Smooth muscle cell (in vitro differentiated cells): ENCODE results near the gene ECHS1. TPM values are rescaled to one million over a fixed set of nuclear protein-coding genes. Genes with fewer than 3 reads are reported as not detected.

Experiments
- DNase-seq: peaks from one replicate; lab custom pipeline; 2025; ENCODE audit not compliant: unreplicated experiment; lab: John Stamatoyannopoulos, UW
- H2AFZ ChIP-seq: fragments of 200-600 bp; sonication (generic); 2 replicates; pipeline ENCODE4 v1.6.0; 2016; ENCODE audit warnings: antibody characterized with exemption, low read depth, mild to moderate bottlenecking
- H3F3A ChIP-seq: fragments of 200-600 bp; sonication (generic); 2 replicates; pipeline ENCODE4 v1.6.0; 2017; ENCODE audit warnings: antibody characterized with exemption, low read depth
- H3K27ac ChIP-seq: fragments of 200-600 bp; sonication (generic); 2 replicates; pipeline ENCODE4 v1.5.1; 2016; ENCODE audit warnings: low read depth, mild to moderate bottlenecking
- H3K27me3 ChIP-seq: fragments of 200-600 bp; sonication (generic); 2 replicates; pipeline ENCODE4 v1.6.1; 2016; ENCODE audit warnings: low read depth, mild to moderate bottlenecking
- H3K36me3 ChIP-seq: fragments of 200-600 bp; sonication (generic); 2 replicates; pipeline ENCODE4 v1.5.1; 2016; ENCODE audit warnings: low read depth
- H3K4me1 ChIP-seq: fragments of 200-600 bp; sonication (generic); 2 replicates; pipeline ENCODE4 v1.5.1; 2016; ENCODE audit warnings: low read depth
- H3K4me2 ChIP-seq: fragments of 200-600 bp; sonication (generic); 2 replicates; pipeline ENCODE4 v1.6.0; 2016; ENCODE audit warnings: mild to moderate bottlenecking
- H3K4me3 ChIP-seq: fragments of 200-600 bp; sonication (generic); 2 replicates; pipeline ENCODE4 v1.5.1; 2016; ENCODE audit warnings: mild to moderate bottlenecking
- H3K79me2 ChIP-seq: fragments of 200-600 bp; sonication (generic); 2 replicates; pipeline ENCODE4 v1.6.0; 2016; ENCODE audit warnings: low read depth, mild to moderate bottlenecking
- H3K9ac ChIP-seq: fragments of 200-600 bp; sonication (generic); 2 replicates; pipeline ENCODE4 v1.6.0; 2016; ENCODE audit warnings: low read depth
- H3K9me3 ChIP-seq: fragments of 200-600 bp; sonication (generic); replicated peaks from 2 replicates; pipeline ENCODE4 v1.5.1; 2016; ENCODE audit warnings: low read depth
- H4K20me1 ChIP-seq: fragments of 200-600 bp; sonication (generic); 2 replicates; pipeline ENCODE4 v1.6.0; 2016; ENCODE audit warnings: low read depth
- CTCF ChIP-seq: fragments of 200-600 bp; sonication (generic); IDR thresholded peaks from 2 replicates; pipeline ENCODE4 v1.5.1; 2017; ENCODE audit warnings: borderline replicate concordance, mild to moderate bottlenecking, antibody characterized with exemption; ENCODE audit not compliant: insufficient read depth, poor library complexity, severe bottlenecking
- WGBS: methylation state at CpG from one replicate; pipeline ENCODE4 v1.1.7; 2016; ENCODE audit warnings: low lambda C conversion rate; 5-methylcytosine and 5-hydroxymethylcytosine counted together
- polyA plus RNA-seq: library from polyadenylated mRNA; unstranded; fragments of >200 nt; fragmentation: Nextera tagmentation; extraction: Ambion mirVana; gene quantifications from 2 replicates; pipeline ENCODE4 v1.2.1, GENCODE V29; 2016
- total RNA-seq: library from RNA; depleted of rRNA; stranded (reverse); fragments of >200 nt; gene quantifications from 2 replicates; pipeline ENCODE4 v1.2.3, GENCODE V29; 2014

ECHS1 gene
- total and polyA plus RNA-seq, 2 experiments from 2014 or later: 63.8 to 112 TPM

DNA sequence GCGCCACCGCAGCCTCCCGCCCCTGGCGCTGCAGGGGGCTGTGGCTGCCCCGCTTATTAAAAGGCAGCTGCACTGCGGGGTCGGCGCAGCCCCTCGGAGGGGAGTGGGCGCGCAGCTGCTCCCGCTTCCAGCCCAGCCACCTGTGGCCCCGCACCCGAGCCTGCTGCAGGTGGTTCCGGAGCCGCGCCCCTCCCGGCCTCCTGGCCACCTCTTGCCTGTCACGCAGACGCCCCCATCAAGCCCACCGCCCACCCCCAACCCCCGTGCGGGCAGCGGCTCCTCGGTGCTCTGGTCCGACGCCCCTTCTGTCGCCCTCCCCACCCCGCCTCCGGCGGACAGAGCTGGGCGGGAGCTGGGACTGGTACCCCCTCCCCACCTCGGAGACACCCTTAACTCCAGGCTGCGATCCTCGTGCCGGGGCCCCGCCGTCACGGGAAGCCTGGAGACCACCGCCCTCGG lies 37.0 kb downstream of the ECHS1 start:
- no peak for TF ChIP-seq CTCF
- H3K27me3 ChIP-seq: peaks cover 55% of the 10 kb centered on the region
- no peaks in the 10 kb centered on the region for H3K4me1 ChIP-seq
- no peak overlapping the region for H2AFZ ChIP-seq
- no peak overlapping the region for H3K4me3 ChIP-seq
- peak overlapping the region; percentile 85 for H3K4me2 ChIP-seq
- no peak overlapping the region for H3K27ac ChIP-seq
- no peaks in the 10 kb centered on the region for H3F3A ChIP-seq
- H3K79me2 ChIP-seq: no peaks in the 10 kb centered on the region
- H3K9ac ChIP-seq: no peak overlapping the region
- no peaks in the 10 kb centered on the region for H3K9me3 ChIP-seq
- no peaks in the 10 kb centered on the region for H4K20me1 ChIP-seq
- no peaks in the 10 kb centered on the region for H3K36me3 ChIP-seq
- DNase-seq: no peak
- WGBS: 20% methylated on average over 24 of the region's 41 CpGs

GRCh38 chr10:133335246-133336117 lies 37.7 kb downstream of the ECHS1 start:
- no peak for DNase-seq
- Histone ChIP-seq H3F3A (no peaks in the 10 kb centered on the region), H3K9ac (peak overlapping the region; percentile 26)

DNA sequence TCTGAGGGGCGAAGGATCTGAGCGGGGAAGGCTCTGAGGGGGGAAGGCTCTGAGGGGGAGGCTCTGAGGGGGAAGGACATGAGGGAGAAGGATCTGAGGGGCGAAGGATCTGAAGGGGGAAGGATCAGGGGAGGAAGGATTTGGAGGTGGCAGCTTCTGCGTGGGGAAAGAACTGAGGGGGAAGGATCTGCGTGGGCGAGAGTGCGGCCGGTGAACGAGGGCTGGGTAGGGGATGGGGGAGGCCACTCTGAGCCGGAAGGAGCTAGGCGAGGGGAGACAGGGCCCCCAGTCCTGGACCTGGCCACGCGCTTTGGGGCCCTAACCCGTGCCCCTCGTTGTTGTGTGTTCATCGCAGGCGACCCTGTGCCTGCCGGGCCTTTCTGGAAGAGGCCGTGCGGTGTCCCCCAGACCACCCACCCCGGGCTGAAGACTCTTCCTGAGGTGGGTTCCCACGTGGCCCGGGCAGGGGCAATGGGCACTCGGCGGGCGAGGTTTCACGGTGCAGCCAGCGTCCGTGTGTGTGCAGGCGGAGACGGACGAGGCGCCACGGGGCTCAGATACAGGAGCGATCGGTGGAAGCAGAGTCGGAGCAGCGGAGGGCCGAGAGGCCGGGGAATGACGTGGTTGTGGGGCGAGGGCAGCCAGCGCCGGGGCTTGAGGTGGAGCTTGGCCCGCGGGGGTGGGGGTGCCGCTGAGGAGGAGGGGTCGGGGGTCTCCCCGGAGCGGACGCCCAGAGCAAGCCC lies 38.5 kb downstream of the ECHS1 start:
- DNase-seq: no peak
- Histone ChIP-seq H4K20me1 (no peaks in the 10 kb centered on the region), H3K79me2 (no peaks in the 10 kb centered on the region), H3K9me3 (no peaks in the 10 kb centered on the region), H3K4me3 (peak overlapping the region; percentile 45), H3F3A (no peaks in the 10 kb centered on the region), H3K9ac (peak overlapping the region; percentile 26), H2AFZ (no peak overlapping the region), H3K27me3 (peaks cover 60% of the 10 kb centered on the region), H3K4me2 (peak overlapping the region; percentile 85), H3K36me3 (no peaks in the 10 kb centered on the region), H3K4me1 (peaks cover 3% of the 10 kb centered on the region), H3K27ac (no peak overlapping the region)
- WGBS: 15% methylated on average over 27 of the region's 51 CpGs
- no peak for TF ChIP-seq CTCF

More at GRCh38 chr10:133335246-133336117, 37.7 kb downstream of the ECHS1 start:
- Histone ChIP-seq H3K9me3 (no peaks in the 10 kb centered on the region), H4K20me1 (no peaks in the 10 kb centered on the region), H3K4me3 (peak overlapping the region; percentile 45), H3K4me1 (no peaks in the 10 kb centered on the region), H2AFZ (no peak overlapping the region), H3K27ac (no peak overlapping the region), H3K36me3 (no peaks in the 10 kb centered on the region), H3K4me2 (peak overlapping the region; percentile 85), H3K27me3 (peaks cover 60% of the 10 kb centered on the region), H3K79me2 (no peaks in the 10 kb centered on the region)
- TF ChIP-seq CTCF: no peak
- WGBS: 15% methylated on average over 39 of the region's 75 CpGs
